ENCODE measurements around the gene ST8SIA4. TPM values are rescaled to one million over a fixed set of nuclear protein-coding genes. Genes with fewer than 3 reads are reported as not detected.

The ST8SIA4 gene
- total RNA-seq, 1 donor from 2014 or later, result 5.9 TPM

GRCh38 chr5:100852051-100852450 lies 51.0 kb downstream of the ST8SIA4 start:
- H3K36me3 Mint-ChIP-seq (ENCODE audit: low read depth), result no peaks in the 10 kb centered on the region
- H3K27me3 Mint-ChIP-seq (ENCODE audit: low read depth), result no peaks in the 10 kb centered on the region
- DNase-seq (ENCODE audit: low read depth, low spot score), result no peak
- no peak overlapping the region for H3K4me3 Mint-ChIP-seq
- H3K4me1 Mint-ChIP-seq, result no peaks in the 10 kb centered on the region
- H3K9me3 Mint-ChIP-seq, result no peaks in the 10 kb centered on the region
- no peak overlapping the region for H3K27ac Mint-ChIP-seq (ENCODE audit: unreplicated experiment)
- TF ChIP-seq CTCF (conservative IDR thresholded peaks at IDR 0.05), result no peak

GRCh38 chr5:100846772-100847171 lies 56.3 kb downstream of the ST8SIA4 start:
- no peaks in the 10 kb centered on the region for H3K4me1 Mint-ChIP-seq
- no peak overlapping the region for H3K27ac Mint-ChIP-seq (ENCODE audit: unreplicated experiment)
- DNase-seq (ENCODE audit: low read depth, low spot score), result no peak
- no peaks in the 10 kb centered on the region for H3K9me3 Mint-ChIP-seq
- no peak overlapping the region for H3K4me3 Mint-ChIP-seq
- H3K27me3 Mint-ChIP-seq (ENCODE audit: low read depth), result no peaks in the 10 kb centered on the region
- H3K36me3 Mint-ChIP-seq (ENCODE audit: low read depth), result no peaks in the 10 kb centered on the region
- no peak for TF ChIP-seq CTCF (conservative IDR thresholded peaks at IDR 0.05)

DNA sequence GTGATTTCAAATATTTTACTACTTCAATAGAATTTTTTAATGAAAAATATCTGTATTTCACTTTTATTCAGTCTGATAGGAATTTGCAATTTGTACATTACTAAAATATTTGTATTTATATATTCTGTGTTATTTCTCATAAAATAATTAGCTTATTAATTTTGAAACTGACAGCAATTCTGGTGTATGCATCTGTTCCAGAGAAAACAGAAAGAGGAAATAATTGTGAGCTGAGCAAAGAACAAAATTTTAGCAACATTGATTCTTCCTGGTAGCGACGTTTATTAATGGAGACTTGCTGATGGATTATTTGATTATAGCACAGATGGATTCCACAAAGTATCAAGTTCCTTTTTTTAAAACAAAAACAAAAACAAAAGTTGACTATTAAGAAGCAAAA lies 61.0 kb downstream of the ST8SIA4 start:
- TF ChIP-seq CTCF (conservative IDR thresholded peaks at IDR 0.05), result no peak
- Mint-ChIP-seq H3K27ac (ENCODE audit: unreplicated experiment) (no peak overlapping the region), H3K9me3 (no peaks in the 10 kb centered on the region), H3K4me1 (peaks cover 14% of the 10 kb centered on the region), H3K27me3 (ENCODE audit: low read depth) (no peaks in the 10 kb centered on the region), H3K4me3 (no peak overlapping the region), H3K36me3 (ENCODE audit: low read depth) (no peaks in the 10 kb centered on the region)
- DNase-seq (ENCODE audit: low read depth, low spot score), result no peak

- H3K4me3 Mint-ChIP-seq, result no peak overlapping the region
- no peaks in the 10 kb centered on the region for H3K27me3 Mint-ChIP-seq (ENCODE audit: low read depth)
- H3K27ac Mint-ChIP-seq (ENCODE audit: unreplicated experiment), result no peak overlapping the region
- H3K4me1 Mint-ChIP-seq, result peaks cover 14% of the 10 kb centered on the region
- no peak for DNase-seq (ENCODE audit: low read depth, low spot score)
- TF ChIP-seq CTCF (conservative IDR thresholded peaks at IDR 0.05), result no peak
- H3K36me3 Mint-ChIP-seq (ENCODE audit: low read depth), result no peaks in the 10 kb centered on the region
- H3K9me3 Mint-ChIP-seq, result no peaks in the 10 kb centered on the region
Observed at GRCh38 chr5:100841358-100842076, 61.6 kb downstream of the ST8SIA4 start.

- Mint-ChIP-seq H3K9me3 (no peaks in the 10 kb centered on the region), H3K4me3 (no peak overlapping the region), H3K4me1 (peaks cover 14% of the 10 kb centered on the region), H3K27me3 (ENCODE audit: low read depth) (no peaks in the 10 kb centered on the region), H3K36me3 (ENCODE audit: low read depth) (no peaks in the 10 kb centered on the region), H3K27ac (ENCODE audit: unreplicated experiment) (no peak overlapping the region)
- no peak for TF ChIP-seq CTCF (conservative IDR thresholded peaks at IDR 0.05)
- DNase-seq (ENCODE audit: low read depth, low spot score), result no peak
Observed at GRCh38 chr5:100840789-100841188, 62.3 kb downstream of the ST8SIA4 start.

Data from neural crest cell (in vitro differentiated cells).